Measurements from ENCODE around the gene CTTN. TPM values are rescaled to one million over a fixed set of nuclear protein-coding genes. Genes with fewer than 3 reads are reported as not detected.

The CTTN gene
- total and polyA plus RNA-seq, 2 of the 13 experiments (the other 11 are each of a cell fraction or from before 2014, with no cell fraction given): 84.4 to 114 TPM

DNA sequence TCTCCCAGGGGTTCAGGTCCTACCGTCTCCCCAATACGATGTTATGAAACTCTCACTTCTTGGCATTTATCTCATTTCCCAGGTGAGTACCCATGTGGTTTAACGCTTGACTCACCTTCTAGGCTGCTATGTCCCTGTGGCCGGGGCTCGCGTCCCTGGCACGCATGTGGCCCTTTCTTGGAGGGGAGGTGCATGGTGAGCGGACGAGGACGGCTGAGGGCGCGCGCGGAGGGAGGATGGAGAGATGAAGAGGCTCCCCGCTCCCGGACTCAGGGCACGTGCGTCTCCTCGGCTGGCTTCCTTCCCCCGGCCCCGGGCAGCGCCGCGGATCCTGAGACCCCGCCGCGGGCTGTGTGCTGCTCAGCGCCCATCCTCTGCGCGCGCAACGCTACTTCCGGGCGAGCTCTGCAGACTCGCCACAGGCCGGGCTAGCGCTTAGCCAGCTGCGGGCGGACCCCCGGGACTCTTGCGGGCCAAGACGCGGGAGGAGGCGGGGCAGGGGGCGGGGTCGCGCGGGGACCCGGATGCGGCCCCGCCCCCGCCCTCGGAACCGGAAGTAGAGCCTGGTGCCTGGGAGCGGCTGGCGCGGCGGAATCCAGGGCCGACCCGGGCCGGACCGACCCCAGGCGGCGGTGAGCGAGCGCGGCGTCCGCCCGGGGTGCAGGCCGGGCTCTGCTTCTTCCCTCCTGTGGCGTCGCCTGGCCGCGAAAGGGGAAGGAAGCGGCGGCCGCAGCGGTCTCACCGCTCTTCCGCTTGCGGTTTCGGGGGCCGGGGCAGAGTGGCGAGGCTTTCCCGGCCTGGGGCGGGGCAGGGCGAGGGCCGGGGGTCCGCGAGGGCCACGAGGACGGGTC is at the start of gene CTTN (continued):
- TF ChIP-seq MYC (CRISPR knock-in tag; IDR thresholded peaks at IDR 0.05; ENCODE audit: borderline replicate concordance): peak; percentile 92
- peak; percentile 87 for TF ChIP-seq PHF8 (CRISPR knock-in tag; IDR thresholded peaks at IDR 0.05)
- TF ChIP-seq, protein P1, sequence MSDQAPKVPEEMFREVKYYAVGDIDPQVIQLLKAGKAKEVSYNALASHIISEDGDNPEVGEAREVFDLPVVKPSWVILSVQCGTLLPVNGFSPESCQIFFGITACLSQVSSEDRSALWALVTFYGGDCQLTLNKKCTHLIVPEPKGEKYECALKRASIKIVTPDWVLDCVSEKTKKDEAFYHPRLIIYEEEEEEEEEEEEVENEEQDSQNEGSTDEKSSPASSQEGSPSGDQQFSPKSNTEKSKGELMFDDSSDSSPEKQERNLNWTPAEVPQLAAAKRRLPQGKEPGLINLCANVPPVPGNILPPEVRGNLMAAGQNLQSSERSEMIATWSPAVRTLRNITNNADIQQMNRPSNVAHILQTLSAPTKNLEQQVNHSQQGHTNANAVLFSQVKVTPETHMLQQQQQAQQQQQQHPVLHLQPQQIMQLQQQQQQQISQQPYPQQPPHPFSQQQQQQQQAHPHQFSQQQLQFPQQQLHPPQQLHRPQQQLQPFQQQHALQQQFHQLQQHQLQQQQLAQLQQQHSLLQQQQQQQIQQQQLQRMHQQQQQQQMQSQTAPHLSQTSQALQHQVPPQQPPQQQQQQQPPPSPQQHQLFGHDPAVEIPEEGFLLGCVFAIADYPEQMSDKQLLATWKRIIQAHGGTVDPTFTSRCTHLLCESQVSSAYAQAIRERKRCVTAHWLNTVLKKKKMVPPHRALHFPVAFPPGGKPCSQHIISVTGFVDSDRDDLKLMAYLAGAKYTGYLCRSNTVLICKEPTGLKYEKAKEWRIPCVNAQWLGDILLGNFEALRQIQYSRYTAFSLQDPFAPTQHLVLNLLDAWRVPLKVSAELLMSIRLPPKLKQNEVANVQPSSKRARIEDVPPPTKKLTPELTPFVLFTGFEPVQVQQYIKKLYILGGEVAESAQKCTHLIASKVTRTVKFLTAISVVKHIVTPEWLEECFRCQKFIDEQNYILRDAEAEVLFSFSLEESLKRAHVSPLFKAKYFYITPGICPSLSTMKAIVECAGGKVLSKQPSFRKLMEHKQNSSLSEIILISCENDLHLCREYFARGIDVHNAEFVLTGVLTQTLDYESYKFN (CRISPR knock-in tag; conservative IDR thresholded peaks at IDR 0.05): peak; percentile 55; the same call in 1 of the 2 replicates
- TF ChIP-seq NBN (conservative IDR thresholded peaks at IDR 0.05): no peak
- peak; percentile 68 for TF ChIP-seq SP4 (CRISPR knock-in tag; IDR thresholded peaks at IDR 0.05)
- TF ChIP-seq ELK4 (CRISPR knock-in tag; IDR thresholded peaks at IDR 0.05; ENCODE audit: borderline replicate concordance): no peak
- TF ChIP-seq, protein P2, sequence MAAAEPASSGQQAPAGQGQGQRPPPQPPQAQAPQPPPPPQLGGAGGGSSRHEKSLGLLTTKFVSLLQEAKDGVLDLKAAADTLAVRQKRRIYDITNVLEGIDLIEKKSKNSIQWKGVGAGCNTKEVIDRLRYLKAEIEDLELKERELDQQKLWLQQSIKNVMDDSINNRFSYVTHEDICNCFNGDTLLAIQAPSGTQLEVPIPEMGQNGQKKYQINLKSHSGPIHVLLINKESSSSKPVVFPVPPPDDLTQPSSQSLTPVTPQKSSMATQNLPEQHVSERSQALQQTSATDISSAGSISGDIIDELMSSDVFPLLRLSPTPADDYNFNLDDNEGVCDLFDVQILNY (CRISPR knock-in tag; conservative IDR thresholded peaks at IDR 0.05): no peak
- TF ChIP-seq BRD4 (CRISPR knock-in tag; IDR thresholded peaks at IDR 0.05): no peak
- no peak for TF ChIP-seq HDAC6 (IDR thresholded peaks at IDR 0.05; ENCODE audit: low read depth, low read length)
- TF ChIP-seq ZMYM4 (CRISPR knock-in tag; IDR thresholded peaks at IDR 0.05): peak; percentile 61
- no peak for TF ChIP-seq SSRP1 (CRISPR knock-in tag; IDR thresholded peaks at IDR 0.05)
- TF ChIP-seq TEAD3 (CRISPR knock-in tag; optimal IDR thresholded peaks at IDR 0.05; ENCODE audit: borderline replicate concordance): no peak
- TF ChIP-seq MIER2 (CRISPR knock-in tag; IDR thresholded peaks at IDR 0.05): no peak
- peak; percentile 62 to 90 for TF ChIP-seq POLR2A (IDR thresholded peaks at IDR 0.05; ENCODE audit: insufficient read depth in 1 of 2, low read depth in 2 of 2, low read length in 2 of 2)
- TF ChIP-seq ATF7 (IDR thresholded peaks at IDR 0.05): no peak
- peak; percentile 70 for TF ChIP-seq ATF7 (CRISPR knock-in tag; IDR thresholded peaks at IDR 0.05)
- TF ChIP-seq PBX2 (CRISPR knock-in tag; IDR thresholded peaks at IDR 0.05): no peak
- TF ChIP-seq RFXAP (CRISPR knock-in tag; IDR thresholded peaks at IDR 0.05; ENCODE audit: borderline replicate concordance): no peak
- TF ChIP-seq ZNF800 (CRISPR knock-in tag; IDR thresholded peaks at IDR 0.05): peak; percentile 93
- no peak for TF ChIP-seq NR2F2 (IDR thresholded peaks at IDR 0.05; ENCODE audit: borderline replicate concordance, low read depth)
- TF ChIP-seq MTF2 (CRISPR knock-in tag; IDR thresholded peaks at IDR 0.05; ENCODE audit: borderline replicate concordance): 0 out of 2 replicates have a peak, but pooled peaks have one; percentile 64
- TF ChIP-seq ARNTL (CRISPR knock-in tag; IDR thresholded peaks at IDR 0.05): peak; percentile 70; the same call in 1 of the 2 replicates

Data from HepG2 (cell line).